ENCODE measurements around the gene CAPN12.

The CAPN12 gene

DNA sequence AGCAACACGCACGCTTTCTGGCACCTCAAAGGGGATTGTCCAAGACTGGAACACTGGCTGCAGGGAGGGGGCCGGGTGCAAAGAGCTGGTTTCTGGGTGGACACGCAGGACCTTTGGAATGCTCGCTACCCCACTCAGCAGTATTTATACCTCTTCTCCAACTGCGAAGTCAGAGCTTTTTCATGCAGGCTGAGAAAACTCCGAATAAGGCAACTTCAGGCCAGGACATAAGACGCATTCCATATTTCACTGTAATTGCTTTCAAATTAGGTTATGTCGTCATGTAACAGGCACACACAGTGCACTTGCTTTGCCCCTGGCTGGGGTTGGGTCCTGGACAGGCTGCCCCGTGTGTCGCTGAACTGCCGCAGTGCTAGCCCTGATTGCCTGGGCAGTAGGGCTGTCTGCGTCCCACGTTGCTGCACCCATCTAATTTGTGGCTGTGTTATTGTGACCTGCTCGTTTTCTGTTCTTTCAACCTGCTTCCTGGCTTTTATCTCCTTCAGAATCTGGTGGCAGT, 52.3 kb downstream of the CAPN12 start:
- Histone ChIP-seq H3K36me3 (peaks cover 78% of the 10 kb centered on the region), H3K27me3 (ENCODE audit: insufficient read depth, low read depth, severe bottlenecking) (no peaks in the 10 kb centered on the region), H3K9me3 (ENCODE audit: severe bottlenecking) (no peaks in the 10 kb centered on the region), H3K27ac (no peak overlapping the region), H3K4me3 (ENCODE audit: low read depth, low read length) (no peak overlapping the region)
- TF ChIP-seq, protein P1, sequence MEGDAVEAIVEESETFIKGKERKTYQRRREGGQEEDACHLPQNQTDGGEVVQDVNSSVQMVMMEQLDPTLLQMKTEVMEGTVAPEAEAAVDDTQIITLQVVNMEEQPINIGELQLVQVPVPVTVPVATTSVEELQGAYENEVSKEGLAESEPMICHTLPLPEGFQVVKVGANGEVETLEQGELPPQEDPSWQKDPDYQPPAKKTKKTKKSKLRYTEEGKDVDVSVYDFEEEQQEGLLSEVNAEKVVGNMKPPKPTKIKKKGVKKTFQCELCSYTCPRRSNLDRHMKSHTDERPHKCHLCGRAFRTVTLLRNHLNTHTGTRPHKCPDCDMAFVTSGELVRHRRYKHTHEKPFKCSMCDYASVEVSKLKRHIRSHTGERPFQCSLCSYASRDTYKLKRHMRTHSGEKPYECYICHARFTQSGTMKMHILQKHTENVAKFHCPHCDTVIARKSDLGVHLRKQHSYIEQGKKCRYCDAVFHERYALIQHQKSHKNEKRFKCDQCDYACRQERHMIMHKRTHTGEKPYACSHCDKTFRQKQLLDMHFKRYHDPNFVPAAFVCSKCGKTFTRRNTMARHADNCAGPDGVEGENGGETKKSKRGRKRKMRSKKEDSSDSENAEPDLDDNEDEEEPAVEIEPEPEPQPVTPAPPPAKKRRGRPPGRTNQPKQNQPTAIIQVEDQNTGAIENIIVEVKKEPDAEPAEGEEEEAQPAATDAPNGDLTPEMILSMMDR (IDR thresholded peaks at IDR 0.05; ENCODE audit: low read depth, low read length): no peak
- DNase-seq: no peak

DNA sequence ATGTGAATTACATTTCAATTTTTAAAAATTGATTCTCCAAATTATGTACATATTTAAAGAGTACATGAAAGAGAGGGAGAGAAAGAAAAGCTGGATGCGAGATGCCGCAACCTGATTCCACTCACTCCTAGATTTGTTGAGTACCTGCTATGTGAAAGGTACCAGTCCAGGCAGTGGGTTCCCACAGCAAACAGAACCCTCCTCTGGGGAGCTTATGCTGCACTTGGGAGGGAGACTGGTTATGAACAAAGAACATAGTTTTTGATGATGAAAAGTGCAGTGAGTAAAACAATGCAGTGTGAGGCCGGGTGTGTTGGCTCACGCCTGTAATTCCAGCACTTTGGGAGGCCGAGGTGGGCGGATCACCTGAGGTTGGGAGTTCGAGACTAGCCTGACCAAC, 53.4 kb downstream of the CAPN12 start:
- Histone ChIP-seq H3K27me3 (ENCODE audit: insufficient read depth, low read depth, severe bottlenecking) (no peaks in the 10 kb centered on the region), H3K4me3 (ENCODE audit: low read depth, low read length) (no peak overlapping the region), H3K36me3 (peaks cover 67% of the 10 kb centered on the region), H3K9me3 (ENCODE audit: severe bottlenecking) (no peaks in the 10 kb centered on the region), H3K27ac (no peak overlapping the region; the same call in 1 of the 2 replicates)
- TF ChIP-seq, protein P1 (IDR thresholded peaks at IDR 0.05; ENCODE audit: low read depth, low read length): no peak
- DNase-seq: no peak

DNA sequence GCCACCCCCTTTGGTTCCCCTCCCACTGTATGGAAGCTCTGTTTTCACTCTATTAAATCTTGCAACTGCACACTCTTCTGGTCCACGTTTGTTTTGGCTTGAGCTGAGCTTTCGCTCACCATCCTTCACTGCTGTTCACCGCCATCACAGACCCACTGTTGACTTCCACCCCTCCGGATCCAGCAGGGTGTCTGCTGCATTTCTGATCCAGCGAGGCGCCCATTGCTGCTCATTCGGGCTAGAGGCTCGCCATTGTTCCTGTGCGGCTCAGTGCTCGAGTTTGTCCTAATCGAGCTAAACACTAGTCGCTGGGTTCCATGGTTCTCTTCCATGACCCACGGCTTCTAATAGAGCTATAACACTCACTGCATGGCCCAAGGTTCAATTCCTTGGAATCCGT, 54.1 kb downstream of the CAPN12 start:
- Histone ChIP-seq H3K36me3 (peaks cover 61% of the 10 kb centered on the region), H3K4me3 (ENCODE audit: low read depth, low read length) (no peak overlapping the region), H3K9me3 (ENCODE audit: severe bottlenecking) (no peaks in the 10 kb centered on the region), H3K27me3 (ENCODE audit: insufficient read depth, low read depth, severe bottlenecking) (no peaks in the 10 kb centered on the region), H3K27ac (no peak overlapping the region)
- no peak for DNase-seq
- TF ChIP-seq, protein P1 (IDR thresholded peaks at IDR 0.05; ENCODE audit: low read depth, low read length): no peak

DNA sequence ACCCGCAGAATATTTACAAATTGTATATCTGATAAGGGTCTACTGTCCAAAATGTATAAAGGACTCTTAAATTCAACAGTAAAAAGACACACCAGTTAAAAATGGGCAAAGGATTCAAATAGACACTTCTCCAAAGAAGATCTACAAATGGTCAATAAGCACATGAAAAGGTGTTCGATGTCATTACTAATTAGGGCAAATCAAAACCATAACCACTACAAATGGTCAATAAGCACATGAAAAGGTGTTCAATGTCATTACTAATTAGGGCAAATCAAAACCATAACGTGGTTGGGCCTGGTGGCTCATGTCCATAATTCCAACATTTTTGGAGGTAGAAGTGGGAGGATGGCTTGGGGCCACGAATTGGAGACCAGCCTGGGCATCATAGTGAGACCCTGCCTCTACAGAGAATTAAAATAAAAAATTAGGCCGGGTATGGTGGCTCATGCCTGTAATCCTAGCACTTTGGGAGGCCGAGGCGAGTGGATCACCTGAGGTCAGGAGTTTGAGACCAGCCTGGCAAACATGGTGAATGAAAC, 56.4 kb downstream of the CAPN12 start:
- no peak overlapping the region for H3K4me3 ChIP-seq (ENCODE audit: low read depth, low read length)
- peaks cover 41% of the 10 kb centered on the region for H3K36me3 ChIP-seq
- H3K27me3 ChIP-seq (ENCODE audit: insufficient read depth, low read depth, severe bottlenecking): no peaks in the 10 kb centered on the region
- no peaks in the 10 kb centered on the region for H3K9me3 ChIP-seq (ENCODE audit: severe bottlenecking)
- TF ChIP-seq, protein P1 (IDR thresholded peaks at IDR 0.05; ENCODE audit: low read depth, low read length): no peak
- no peak for DNase-seq
- peak overlapping the region; percentile 87; the same call in 1 of the 2 replicates for H3K27ac ChIP-seq

DNA sequence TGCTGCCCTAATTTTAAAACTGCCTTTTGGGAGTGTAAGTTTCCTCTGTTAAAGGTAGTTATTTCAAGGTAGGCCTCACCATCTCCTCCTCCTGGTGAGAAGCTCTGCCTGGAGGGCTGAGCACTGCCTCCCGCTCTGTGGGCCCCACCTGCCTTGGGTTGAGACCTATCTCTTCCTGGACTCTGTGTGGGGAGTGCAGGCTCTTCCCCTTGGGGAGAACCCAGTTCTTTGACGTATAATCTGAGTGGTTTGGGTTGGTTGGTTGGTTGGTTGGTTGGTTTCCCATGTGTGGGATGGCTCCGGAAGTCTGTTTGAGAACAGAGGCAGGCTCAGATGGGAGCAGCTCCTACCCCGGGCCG, 57.8 kb downstream of the CAPN12 start:
- TF ChIP-seq, protein P1 (IDR thresholded peaks at IDR 0.05; ENCODE audit: low read depth, low read length): peak; percentile 17; the same call in 1 of the 2 replicates
- Histone ChIP-seq H3K4me3 (ENCODE audit: low read depth, low read length) (no peak overlapping the region; the same call in 1 of the 2 replicates), H3K27me3 (ENCODE audit: insufficient read depth, low read depth, severe bottlenecking) (no peaks in the 10 kb centered on the region), H3K36me3 (peaks cover 43% of the 10 kb centered on the region), H3K9me3 (ENCODE audit: severe bottlenecking) (no peaks in the 10 kb centered on the region), H3K27ac (peak overlapping the region; percentile 87)
- peak; percentile 31 for DNase-seq

Data from WERI-Rb-1 (cell line).